ENCODE measurements around the gene SEC16A.
A peak's percentile ranks its signal among the peaks of the same experiment; 100 is the strongest.
"Not testable (repeated sequence)": the region's sequence is repeated elsewhere in the genome, so short reads cannot be mapped to it uniquely, and the experiment has no call there.

Gene SEC16A

DNA sequence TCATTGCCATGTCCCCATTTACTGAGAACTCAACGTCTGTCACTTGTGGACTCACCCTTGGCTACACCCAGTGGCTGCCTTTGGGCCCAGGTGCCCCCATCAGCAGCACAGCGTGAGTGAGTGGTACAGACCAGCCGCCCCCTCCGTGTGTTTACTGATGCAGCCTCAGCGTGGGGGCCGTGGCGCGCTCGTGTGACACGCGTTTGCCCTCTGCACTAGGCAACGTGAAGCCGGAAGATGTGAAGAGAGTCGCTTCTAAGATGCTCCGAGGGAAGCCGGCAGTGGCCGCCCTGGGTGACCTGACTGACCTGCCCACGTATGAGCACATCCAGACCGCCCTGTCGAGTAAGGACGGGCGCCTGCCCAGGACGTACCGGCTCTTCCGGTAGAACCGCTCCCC lies 60.0 kb downstream of the SEC16A start:
- no peak for DNase-seq

DNA sequence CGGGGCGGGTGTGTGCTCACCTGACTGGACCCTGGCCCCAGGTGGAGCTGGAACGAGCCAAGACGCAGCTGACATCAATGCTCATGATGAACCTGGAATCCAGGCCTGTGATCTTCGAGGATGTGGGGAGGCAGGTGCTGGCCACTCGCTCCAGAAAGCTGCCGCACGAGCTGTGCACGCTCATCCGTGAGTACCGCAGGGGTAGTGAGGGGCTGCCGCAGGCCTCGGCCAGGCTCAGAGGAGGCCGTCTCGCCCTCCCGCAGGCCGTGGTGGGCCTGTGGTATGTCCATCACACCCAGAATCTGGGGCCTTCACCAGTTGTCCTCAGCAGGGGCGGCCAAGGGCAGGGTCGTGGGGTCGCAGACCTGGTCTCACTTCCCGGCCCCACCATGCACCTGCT lies 61.0 kb downstream of the SEC16A start:
- no peak for DNase-seq

DNA sequence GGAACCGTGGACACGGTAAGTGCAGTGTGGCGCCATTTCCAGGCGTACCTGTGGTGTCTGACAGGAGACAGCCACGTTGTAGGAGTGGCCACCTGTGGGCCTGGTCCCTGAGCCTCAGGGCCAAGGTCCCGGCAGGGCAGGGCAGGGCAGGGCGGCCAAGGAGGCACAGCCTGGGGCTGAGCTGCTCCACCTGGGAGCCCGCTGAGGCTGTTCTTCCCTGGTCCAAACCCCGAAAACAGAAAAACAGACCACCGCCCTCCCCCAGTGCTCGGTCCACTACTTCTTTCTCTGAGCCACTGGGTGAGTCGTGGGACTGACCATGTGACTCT lies 63.8 kb downstream of the SEC16A start:
- no peak for DNase-seq

DNA sequence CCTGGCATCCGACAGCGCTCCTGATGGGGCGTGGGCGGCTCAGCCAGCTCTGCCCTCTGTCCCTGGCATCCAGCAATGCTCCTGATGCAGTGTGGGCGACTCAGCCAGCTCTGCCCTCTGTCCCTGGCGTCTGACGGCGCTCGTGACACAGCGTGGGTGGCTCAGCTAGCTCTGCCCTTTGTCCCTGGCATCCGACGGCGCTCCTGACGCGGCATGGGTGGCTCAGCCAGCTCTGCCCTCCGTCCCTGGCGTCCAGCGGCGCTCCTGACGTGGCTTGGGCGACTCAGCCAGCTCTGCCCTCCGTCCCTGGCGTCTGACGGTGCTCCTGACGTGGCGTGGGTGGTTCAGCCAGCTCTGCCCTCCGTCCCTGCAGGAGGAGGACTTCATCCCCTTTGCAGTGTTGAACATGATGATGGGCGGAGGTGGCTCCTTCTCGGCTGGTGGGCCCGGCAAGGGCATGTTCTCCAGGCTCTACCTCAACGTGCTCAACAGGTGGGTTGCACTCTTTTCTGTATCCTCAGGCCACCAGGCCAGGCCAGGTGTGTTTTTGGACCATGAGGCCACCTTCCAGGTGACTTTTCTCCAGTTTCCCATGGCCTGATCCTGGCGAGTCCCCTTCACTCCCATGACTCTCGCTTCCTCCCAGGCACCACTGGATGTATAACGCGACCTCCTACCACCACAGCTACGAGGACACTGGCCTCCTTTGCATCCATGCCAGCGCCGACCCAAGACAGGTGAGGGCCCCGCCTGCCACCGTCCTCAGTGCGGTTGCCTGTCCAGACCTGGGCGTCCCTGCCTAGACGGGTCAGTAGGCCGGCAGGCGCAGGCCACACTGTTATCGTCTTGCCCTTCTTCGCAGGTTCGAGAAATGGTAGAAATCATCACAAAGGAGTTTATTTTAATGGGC lies 64.4 kb downstream of the SEC16A start:
- DNase-seq: no peak

DNA sequence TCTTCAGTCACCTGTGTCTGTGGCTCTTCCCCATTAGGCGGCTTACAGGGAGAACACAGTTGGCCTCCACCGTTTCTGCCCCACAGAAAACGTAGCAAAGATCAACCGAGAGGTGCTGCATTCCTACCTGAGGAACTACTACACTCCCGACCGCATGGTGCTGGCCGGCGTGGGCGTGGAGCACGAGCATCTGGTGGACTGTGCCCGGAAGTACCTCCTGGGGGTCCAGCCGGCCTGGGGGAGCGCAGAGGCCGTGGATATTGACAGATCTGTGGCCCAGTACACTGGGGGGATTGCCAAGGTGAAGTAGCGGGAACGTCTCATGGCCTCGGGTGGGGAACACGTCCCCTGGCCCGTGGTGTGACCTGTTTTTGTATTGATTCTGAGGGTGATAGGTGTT lies 65.9 kb downstream of the SEC16A start:
- no peak for DNase-seq

DNA sequence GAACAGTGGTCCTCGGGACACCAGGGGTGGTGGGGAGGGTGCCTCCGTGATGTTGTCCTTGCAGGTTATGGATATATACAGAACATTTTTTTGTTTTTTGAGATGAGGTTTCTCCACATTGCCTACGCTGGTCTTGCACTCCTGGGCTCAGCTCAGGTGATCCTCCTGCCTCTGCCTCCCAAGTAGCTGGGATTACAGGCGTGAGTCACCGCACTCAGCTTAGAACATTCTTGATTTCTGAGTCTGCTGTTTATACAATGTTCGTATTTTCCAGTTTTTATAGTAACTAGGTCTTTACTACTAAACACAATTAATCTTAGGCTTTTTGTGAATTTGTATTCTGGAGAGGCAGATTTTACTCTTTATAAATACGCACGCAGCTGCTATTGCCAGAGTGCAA lies 66.4 kb downstream of the SEC16A start:
- no peak for DNase-seq

DNA sequence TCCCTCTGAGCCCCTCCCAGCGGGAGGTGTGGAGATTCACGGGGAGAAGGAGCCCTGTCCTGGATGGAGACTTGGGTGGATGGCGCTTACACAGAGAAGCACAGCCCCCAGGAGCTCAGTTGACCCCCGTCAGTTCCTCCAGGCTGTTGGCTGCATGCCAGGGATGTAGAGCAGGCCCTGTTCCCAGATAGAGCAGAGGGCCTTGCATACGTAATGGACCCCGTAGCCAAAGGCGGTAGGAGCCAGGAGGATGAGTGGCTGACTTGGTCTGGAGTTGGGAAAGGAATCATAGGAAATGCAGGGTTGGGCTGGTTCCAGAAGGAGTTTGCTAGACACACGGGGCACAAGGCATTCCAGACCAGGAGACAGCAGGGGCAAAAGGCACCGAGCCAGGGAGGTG lies 69.9 kb downstream of the SEC16A start:
- DNase-seq: no peak

DNA sequence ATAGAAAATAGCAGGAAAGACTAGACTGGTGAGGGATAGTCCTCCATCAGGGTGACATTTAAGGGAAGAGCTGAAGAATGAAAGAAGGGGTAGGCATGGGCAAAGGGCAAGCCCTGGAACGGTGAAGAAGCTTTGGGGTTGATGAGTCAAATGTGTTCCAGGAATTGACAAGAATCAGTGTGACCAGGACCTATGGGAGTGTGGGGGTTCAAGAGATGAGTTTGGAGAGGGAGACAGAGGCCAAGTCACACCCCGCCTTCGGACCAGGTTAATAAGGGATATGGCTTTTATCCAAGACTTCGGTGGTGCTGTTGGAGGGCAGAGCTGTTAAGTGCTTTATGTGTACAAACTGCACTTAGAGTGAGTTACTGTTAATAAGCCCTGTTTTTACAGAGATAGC lies 71.5 kb downstream of the SEC16A start:
- no peak for DNase-seq

DNA sequence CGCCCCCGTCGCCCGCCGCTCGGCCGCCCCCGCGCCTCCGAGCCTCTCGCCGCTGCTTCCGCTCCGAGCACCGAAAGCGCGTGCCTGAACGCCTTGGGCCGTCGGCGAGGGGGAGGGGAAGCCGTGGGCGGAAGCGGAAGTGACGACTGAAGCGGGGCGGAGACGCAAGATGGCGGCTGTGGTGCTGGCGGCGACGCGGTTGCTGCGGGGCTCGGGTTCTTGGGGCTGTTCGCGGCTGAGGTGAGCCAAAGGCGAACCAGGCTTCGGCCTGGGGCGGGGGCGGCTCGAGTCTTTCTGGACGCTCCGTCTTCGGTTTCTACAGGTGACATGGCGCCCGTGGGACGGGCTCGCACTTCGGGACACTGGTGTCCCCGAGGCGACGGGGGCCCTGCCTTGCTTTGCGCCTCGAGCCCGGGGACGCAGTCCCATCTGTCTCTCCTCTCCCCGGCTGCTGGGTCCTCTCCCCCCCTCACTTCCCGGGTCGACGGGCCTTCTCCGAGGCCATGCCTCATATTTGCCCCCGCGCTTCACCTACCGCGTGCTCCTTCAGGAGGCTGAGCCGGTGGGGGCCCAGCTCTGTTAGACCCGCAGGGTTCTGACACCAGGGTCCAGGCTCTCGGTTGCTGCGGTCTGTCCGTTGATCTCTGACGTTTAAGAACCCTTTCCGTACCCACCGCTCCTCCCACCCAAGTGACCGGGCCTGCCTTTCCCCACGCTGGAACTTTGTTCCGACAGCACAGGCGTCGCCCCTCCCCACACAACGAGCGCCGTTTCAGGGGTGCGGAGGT lies 72.1 kb downstream of the SEC16A start, which contains the start of the genes ENTR1 and PMPCA:
ENTR1 (minus strand) TSS at position 115 of the 788 bp plus-strand sequence. CDS start 217 bp downstream, outside the sequence.
PMPCA (plus strand) TSS at position 159 of the 788 bp plus-strand sequence; CDS start at position 170, 11 bp downstream.
- DNase-seq: peak; percentile 84 to 94 (median 91)

DNA sequence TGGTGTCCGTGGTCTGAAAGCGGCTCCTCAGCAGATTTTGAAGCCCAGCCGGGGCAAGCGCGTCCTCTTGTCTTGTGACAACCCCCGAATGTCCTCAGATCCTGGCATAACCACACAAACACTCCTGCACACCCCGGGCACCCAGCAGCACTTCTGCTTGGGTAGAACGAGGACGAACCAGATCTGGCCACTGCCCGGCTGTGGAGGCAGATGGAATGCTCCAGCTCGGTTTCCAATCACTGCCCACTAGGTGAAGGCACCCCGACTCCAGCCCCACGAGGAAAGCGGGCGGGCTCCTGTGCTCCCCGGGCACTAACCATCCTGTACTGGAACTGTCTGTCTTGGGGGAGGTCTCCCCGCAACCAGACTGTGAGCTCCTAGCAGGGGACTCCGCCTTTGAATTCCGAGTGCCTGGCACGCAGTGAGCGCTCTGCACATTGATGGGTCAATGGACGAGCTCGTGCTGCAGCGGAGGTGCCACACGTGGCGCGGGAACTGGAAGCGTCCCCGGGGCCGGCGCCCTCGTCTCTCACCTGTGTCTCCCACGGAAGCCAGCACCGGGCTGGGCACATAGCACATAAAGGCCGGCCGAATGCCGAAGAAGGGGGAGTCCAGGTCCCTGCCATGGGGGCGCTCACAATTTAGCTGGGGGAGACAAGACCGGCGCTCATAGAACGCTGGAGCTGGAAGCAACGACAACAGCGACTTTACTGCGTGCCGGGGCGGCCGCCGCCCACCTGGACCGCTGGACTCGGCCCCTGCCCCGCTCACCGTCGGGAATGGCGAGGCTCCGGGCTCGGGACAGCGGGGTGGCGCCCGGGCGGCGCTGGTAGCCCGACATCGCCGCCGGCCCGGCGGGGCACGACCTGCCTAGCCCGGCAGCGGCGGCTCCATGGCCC lies 73.0 kb downstream of the SEC16A start:
- DNase-seq: peak in 4 of 6 experiments; percentile 6 to 39 (median 15)

DNA sequence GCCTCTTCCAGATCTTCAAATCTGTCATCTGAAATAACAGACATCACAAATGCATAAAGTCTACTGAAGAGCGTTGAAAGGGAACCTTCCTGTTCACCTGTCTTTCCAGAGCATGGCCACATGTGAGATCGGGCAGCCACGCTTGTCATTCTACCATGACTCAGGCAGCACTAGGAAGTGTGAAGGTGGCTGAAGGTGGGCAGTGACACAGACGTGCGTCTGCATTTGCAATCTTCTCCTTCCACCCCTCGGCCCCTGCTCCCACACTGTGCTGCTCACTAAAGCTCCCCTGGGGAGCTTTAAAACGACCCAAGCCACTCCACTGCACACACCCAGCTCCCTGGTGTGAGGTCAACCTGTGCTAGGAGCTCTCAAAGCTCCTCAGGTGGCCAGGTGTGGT lies 74.9 kb downstream of the SEC16A start:
- DNase-seq: no peak

DNA sequence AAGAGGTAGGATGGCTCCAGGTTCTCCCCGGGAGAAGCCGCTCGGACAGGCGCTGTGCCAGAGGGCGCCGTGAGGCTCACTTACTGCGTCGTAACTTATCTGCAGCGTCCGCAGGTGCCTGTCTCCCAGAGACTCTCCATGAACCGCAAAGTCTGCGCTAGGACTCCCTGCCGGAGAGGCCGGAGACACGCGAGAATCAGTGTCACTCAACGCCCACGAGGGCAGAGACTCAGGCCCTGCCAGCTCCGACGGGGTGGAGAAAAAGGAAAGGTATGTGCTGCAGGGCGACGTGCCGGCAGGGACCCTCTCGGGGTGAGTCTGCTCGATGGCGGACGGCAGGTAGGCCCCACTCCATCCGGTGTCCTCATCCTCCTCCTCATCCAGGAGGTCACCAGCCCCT lies 75.8 kb downstream of the SEC16A start:
- DNase-seq: not testable (repeated sequence)

DNA sequence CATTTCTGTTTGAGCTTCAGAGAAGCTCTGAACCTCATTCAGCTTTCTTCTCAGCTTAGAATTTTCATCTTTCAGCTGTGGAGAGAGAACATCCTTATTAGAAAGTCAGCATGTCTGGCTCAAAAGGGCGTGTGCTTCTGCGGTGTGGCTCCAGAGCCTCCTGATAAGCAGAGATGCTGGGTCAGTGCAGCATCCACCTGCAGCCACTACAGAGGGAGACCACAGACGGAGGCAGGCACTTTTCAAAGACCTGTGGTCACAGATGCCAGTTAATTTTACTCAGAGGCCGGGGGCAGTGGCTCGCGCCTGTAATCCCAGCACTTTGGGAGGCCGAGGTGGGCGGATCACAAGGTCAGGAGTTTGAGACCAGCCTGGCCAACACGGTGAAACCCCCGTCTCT lies 76.9 kb downstream of the SEC16A start:
- DNase-seq: not testable (repeated sequence)

DNA sequence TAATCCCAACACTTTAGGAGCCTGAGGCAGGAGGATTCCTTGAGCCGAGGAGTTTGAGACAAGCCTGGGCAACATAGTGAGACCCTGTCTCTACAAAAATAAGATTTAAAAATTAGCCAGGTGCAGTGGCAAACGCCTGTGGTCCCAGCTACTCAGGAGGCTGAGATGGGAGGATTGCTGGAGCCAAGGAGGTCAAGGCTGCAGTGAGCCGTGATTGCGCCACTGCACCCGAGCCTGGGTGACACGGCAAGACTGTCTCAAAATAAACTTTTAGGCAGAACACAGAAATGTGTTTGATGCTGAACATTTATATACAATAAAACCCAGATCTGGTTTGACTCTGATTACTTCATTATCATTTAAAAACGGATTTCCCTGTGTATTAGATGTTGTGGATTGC lies 77.4 kb downstream of the SEC16A start:
- DNase-seq: no peak

DNA sequence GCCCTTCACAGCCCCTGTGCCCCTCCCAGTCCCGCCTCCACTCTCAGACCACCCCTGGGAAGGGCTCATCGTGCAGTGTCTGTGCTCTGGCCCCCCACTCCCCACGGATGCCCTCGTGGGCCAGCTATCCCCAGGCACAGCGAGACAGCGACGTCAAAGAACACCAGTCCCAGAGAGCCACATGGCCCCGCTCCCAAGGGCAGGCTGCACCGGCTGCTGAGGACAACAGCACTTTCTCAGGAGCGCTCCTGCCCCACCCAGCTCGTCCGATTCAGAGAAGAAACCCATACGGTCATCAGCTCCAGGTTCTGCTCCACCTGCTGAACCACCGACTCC lies 78.1 kb downstream of the SEC16A start:
- no peak for DNase-seq

DNA sequence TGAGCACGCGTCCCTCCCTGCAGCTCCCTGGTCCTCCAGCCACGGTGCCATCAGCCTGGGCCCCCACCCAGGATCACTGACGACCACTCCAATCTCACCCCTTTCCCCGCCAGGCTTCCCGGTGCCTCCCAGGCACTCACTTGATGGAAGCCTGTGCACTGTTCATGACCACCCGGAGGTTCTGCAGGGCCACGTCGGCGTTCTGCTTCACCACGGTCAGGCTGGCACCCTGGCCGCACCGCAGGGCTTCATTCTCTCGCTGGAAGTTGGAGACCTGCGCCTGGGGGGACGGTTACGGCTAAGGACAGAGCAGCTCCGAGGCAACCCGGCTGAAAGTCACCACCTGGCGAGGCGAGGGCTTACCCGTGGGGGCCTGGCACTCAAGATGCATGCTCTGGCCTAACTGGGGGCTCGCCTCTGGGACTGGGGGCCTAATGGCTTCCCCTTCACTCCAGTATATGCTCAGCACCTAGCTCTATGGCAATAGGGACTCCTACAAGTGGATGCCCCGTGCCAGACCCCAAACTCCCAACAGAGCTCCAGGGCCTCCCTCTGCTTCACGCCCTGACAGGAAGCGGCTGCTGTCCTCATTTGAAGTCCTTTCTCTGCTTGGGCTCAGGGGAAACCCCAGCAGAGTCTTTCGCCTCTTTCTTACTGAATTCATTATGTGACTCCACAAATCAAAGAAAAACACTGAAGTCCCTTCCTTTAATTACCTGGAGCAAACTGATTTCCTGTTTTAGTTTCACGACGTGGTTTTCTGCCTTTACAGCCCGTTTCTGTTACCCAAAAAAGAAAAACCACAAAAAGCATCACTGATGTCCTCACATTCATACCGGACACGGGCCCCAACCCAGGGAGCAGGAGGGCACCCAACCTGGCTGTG lies 78.7 kb downstream of the SEC16A start:
- DNase-seq: peak in 1 of 6 experiments; percentile 9

DNA sequence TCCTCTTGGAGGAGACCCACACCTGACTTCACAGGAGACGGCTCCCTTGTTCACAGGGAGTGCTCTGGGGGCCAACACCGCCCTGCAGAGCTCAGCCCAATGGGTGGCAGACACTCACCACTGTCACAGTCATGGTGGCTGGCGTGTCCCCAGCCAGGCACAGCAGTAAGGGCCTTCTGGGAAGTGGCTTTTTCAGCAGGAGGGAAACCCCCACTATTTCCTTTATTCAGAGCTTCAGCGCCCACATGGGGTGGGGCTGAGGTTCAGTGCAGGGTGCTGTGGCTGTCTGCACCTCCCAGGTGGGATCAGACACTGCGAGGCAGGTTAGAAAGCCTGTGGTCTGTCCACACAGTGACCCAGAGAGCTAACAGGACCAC lies 79.3 kb downstream of the SEC16A start:
- DNase-seq: peak; percentile 19 to 65 (median 35)

DNA sequence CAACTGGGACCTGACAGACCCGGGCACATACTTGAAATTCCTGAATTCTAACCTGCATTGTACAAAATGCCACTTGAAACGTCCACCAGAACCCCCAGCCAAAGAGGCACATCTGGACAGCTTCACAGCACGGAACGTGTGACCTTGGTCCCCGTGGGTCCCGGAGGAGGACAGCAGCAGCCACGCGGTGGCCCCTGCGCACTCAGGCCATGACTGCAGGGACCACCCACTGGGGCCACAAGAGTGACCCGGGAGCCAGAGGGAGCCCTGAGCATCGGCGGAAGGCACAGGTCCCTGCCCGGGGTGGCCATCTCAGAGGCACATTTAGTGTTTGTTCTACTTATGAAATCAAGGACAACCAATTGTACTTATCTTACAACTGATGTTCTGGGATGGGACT lies 80.8 kb downstream of the SEC16A start:
- no peak for DNase-seq

DNA sequence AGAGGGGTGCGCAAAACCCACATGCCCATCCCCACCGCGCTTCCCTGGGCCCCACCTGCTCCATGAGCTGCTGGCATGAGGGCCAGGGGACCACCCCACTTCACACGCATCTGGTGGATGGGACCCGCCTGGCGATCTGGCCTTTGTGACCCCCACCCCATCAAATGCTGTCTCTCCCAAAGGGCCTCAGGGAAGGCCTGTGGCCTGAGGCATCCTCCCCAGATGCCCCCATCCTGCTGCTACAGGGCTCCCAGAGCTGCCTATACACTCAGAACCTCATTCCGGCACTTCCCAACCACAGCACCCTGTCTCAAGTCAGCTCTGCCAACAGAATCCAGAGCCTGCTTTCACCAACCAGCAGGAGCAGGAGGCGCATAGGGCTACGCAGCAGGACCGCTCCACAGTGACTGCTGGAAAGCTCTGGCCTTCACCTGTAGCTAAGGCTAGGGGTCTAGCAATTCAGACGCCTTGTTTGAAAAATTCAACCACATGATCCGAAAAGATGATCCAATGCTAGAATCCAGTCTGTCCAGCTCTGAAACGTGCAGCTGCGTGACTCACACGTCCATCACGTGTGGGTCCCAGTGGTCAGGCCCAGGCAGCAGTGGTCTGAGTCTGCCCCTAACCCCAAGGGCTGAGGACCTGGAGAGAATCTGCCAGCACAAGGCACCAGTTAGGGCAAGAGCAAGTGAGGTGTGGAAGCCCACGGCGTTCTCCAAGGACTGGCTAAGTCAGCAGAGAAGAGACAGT lies 81.5 kb downstream of the SEC16A start:
- DNase-seq: no peak

DNA sequence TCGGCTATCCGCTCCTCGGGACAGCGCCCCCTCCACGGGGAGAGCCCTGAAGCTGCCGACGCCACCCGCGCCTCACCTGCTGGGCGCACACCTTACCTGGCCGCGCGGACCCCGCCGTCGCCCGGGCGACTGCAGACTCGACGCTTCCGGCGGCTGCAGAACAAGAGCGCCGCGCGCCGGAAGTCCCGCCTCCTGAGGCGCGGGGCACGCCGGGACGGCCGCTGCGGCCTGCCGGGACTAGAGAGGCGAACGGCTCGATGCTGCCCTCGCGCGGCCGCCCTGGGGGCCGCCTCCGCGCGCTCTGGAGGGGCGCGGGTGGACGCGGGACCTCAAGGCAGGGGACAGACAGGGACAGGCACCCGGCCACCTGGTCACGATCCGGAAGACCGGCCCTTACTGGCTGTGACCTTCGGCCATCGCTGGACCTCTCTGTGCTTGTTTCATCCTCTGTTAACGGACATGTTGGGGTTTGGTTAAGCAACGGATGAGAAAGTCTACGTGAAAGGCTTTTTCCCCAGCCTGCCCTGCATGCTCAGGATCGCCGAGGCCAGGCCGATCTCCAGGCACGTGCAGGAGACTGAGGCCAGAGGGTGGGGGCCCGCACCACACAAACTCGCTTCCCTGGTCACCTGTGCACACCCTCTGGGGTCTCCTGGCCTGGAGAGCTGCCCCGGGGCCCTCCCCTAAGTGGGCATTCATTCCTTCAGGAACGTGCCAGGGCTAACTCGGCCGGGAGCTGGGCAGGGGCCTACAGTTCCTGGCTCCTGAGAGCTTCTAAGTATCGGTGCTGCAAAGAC lies 82.6 kb downstream of the SEC16A start, which contains the start of gene SNAPC4:
SNAPC4 (minus strand) TSS at position 133 of the 797 bp plus-strand sequence. CDS start 1,742 bp downstream, outside the sequence.
- peak; percentile 67 to 87 (median 80) for DNase-seq

Measured in stimulated activated naive CD4-positive, alpha-beta T cell (primary cell).